GM21515 (cell line): ENCODE data around the gene PSTPIP1.
A peak's percentile ranks its signal among the peaks of the same experiment; 100 is the strongest.

Source experiments
- ATAC-seq: cut with Tn5 transposase; IDR thresholded peaks from one replicate; pipeline ENCODE4 v1.9.1; 2021; ENCODE audit not compliant: unreplicated experiment

PSTPIP1 gene

GRCh38 chr15:77068633-77069032, 73.7 kb downstream of the PSTPIP1 start:
- ATAC-seq, result no peak

- ATAC-seq, result no peak
Observed at GRCh38 chr15:77069521-77070121, 74.7 kb downstream of the PSTPIP1 start.

DNA sequence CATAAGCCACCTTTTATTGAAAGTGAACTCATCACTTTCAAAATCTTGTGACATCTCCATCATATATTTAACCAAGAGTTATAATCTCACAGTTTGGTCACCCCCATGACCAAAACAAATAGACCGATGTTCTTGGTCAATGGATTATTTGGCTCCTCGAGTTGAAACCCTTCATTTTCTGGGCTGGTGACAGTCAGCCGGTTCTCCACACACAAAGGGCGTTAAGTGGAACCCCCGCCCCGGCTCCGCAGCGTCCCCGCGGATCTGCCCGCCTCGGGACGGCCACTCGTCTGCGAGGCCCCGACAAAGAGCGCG, 75.2 kb downstream of the PSTPIP1 start:
- ATAC-seq, result no peak

- peak; percentile 98 for ATAC-seq
Observed at GRCh38 chr15:77070495-77071304, 75.8 kb downstream of the PSTPIP1 start, which contains the start of gene TSPAN3. TSPAN3 (minus strand) TSS chr15:77071109; CDS start chr15:77070954, 155 bp downstream.

DNA sequence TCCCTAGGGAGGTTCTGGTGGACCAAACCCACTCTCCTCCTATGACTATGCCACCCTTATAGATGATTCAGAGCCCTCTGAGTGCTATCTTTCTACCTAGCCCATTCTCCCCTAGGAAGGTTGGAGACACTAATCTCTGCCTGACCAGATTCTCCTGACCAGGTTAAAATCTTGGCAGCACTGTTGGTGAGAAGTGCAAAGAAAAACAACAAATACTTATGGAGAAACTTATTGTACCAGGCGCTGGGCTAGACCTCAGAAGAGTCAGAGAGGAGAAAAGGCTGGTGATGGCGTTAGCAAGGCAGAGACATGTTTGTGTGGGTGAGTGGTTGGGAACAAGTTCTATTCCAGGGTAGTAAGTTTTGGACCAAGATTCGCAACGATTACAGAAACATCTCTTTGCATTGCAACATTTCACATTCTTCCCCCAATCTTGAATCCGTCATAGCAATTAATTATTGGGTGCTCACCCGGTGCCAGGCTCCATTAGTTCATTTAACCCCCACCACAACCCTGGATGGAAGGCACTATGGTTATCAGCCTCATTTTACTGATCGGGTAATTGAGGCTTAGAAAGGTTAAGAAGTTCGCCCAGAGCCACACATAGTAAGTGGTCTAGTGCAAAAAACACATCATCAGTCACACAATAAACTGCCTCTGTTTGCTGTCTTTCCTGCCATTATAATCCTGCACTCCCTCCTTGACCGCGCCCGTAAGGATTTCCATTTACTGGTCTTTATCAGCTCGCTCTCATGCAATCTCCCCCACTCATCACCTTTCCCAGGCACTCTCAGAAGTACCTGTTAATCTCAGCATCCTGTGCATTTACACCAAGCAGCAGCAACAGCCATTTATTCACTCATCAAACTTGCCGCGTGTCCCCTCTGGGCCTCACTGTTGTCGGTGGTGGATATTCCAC, 76.6 kb downstream of the PSTPIP1 start:
- ATAC-seq, result no peak

DNA sequence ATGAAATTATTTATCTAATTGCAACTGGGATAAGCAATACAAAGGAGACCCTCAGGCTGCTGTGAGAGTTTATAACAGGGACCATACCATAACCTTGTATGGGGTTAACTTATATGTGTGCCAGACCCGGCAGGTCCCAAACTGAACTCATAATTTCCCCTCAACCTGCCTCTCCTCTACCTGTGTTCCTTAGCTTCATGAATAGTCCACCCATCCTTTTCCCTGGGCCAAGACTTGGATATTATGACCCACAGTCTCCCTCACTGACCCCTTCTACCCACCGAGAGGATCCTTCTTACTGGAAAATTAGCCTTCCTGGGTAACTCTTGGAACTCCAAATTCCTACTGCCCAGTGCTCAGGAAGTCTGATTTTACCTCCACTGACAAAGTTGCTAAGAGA, 79.4 kb downstream of the PSTPIP1 start:
- no peak for ATAC-seq

DNA sequence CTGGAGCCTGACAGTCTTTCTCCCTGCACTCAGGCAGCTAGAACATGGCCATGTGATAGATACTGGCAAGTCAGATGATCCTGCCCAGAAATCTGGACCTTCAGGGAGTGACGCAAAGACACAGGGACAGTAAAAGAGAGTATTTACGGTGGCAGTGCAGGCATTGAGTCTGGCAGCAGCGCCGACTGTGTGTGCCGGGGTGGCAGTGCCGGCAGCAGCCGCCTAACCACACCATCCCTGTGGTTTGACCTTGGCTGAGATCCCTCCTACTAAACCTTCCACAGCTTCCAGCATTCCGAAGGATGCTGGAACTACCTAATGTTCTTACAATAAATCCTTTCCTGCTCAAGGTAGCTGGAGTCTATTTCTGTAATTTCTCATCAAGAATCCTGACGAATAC, 80.6 kb downstream of the PSTPIP1 start:
- ATAC-seq, result no peak

DNA sequence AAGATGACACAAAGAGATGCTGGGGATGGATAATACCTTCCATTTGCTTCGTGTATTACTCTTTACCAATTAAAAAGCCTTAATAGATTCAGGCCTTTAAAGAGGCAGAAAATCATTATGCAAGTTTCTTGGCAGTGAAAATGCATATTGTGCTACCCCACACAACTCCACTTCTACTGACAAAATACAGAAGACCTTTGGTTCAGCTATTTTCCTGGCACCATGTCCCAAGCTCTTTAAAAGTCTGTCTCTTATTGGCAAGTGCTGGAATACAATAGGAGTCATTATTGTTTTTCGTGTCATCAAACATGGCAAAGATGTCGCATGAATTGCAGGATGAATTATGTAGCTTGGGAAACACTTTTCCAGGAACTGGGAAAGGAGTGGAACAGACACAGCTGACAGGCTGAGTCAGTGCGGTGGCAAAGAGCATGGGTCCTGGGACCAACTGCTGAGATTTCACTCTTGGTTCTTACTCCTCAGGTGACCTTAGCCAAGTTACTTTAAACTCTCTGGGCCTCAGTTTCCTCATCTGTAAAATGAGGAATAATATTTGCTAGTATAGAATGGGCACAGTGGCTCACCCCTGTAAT, 81.5 kb downstream of the PSTPIP1 start:
- ATAC-seq, result no peak

GRCh38 chr15:77081971-77082370, 87.0 kb downstream of the PSTPIP1 start:
- no peak for ATAC-seq

GRCh38 chr15:77083381-77084160, 88.6 kb downstream of the PSTPIP1 start:
- no peak for ATAC-seq

DNA sequence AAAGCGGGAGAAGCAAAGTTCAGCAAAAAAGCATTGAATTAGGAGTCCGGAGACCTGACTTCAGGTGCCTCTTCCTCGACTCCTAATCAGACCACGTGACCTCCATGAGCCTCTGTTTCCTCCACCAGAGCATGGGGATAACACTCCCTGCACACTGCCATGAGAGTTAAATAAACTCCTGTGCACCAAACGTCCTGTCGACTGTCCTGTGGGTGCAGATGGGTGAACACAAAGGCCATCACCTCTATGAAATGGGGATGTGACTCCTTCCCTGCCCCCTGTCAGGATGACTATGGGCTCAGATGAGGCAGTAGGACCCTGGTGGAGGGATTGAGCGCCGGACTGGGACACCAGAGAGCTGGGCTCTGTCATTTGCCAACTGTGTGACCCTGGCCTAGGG, 89.5 kb downstream of the PSTPIP1 start:
- no peak for ATAC-seq

GRCh38 chr15:77085297-77085696, 90.4 kb downstream of the PSTPIP1 start:
- ATAC-seq, result no peak
